ENCODE data around the gene SFTPB. TPM values are rescaled to one million over a fixed set of nuclear protein-coding genes. Genes with fewer than 3 reads are reported as not detected.

The SFTPB gene
- total RNA-seq, 1 donor from 2014 or later = not detected

- Histone ChIP-seq H3K36me3 (peaks cover 3% of the 10 kb centered on the region), H4K20me1 (ENCODE audit: low read depth) (no peaks in the 10 kb centered on the region), H3K4me2 (no peak overlapping the region), H3K27ac (no peak overlapping the region), H2AFZ (replicated peaks) (no peak overlapping the region), H3K9ac (no peak overlapping the region), H3K79me2 (ENCODE audit: low read depth) (no peaks in the 10 kb centered on the region), H3K27me3 (no peaks in the 10 kb centered on the region), H3K4me1 (no peaks in the 10 kb centered on the region), H3F3A (ENCODE audit: low read depth) (no peaks in the 10 kb centered on the region), H3K9me3 (ENCODE audit: low read depth) (no peaks in the 10 kb centered on the region), H3K4me3 (no peak overlapping the region)
- Mint-ChIP-seq H3K4me1 (no peaks in the 10 kb centered on the region), H3K36me3 (peaks cover 34% of the 10 kb centered on the region), H3K27me3 (ENCODE audit: insufficient read depth, low read depth) (peaks cover 2% of the 10 kb centered on the region), H3K4me3 (no peak overlapping the region), H3K9me3 (no peaks in the 10 kb centered on the region), H3K27ac (no peak overlapping the region)
- TF ChIP-seq CTCF (IDR thresholded peaks at IDR 0.05) = no peak
- TF ChIP-seq EZH2phosphoT487 (IDR thresholded peaks at IDR 0.05) = no peak
- TF ChIP-seq EZH2 (IDR thresholded peaks at IDR 0.05) = no peak
- DNase-seq (ENCODE audit: low spot score) = no peak
Measured at GRCh38 chr2:85649201-85650190, 18.5 kb downstream of the SFTPB start.

- Histone ChIP-seq H3K4me1 (no peaks in the 10 kb centered on the region), H4K20me1 (ENCODE audit: low read depth) (peaks cover 3% of the 10 kb centered on the region), H3K79me2 (ENCODE audit: low read depth) (no peaks in the 10 kb centered on the region), H3K9ac (no peak overlapping the region), H3K36me3 (peaks cover 3% of the 10 kb centered on the region), H3K9me3 (ENCODE audit: low read depth) (no peaks in the 10 kb centered on the region), H3K4me2 (no peak overlapping the region), H3K27ac (no peak overlapping the region), H3F3A (ENCODE audit: low read depth) (no peaks in the 10 kb centered on the region), H3K27me3 (no peaks in the 10 kb centered on the region), H3K4me3 (no peak overlapping the region), H2AFZ (replicated peaks) (no peak overlapping the region)
- Mint-ChIP-seq H3K36me3 (peaks cover 30% of the 10 kb centered on the region), H3K27ac (no peak overlapping the region), H3K4me1 (no peaks in the 10 kb centered on the region), H3K9me3 (no peaks in the 10 kb centered on the region), H3K4me3 (no peak overlapping the region), H3K27me3 (ENCODE audit: insufficient read depth, low read depth) (peaks cover 2% of the 10 kb centered on the region)
- peak; percentile 38 for TF ChIP-seq CTCF (IDR thresholded peaks at IDR 0.05)
- TF ChIP-seq EZH2 (IDR thresholded peaks at IDR 0.05) = no peak
- peak; percentile 18 for DNase-seq (ENCODE audit: low spot score)
Measured at GRCh38 chr2:85648619-85649018, 19.4 kb downstream of the SFTPB start.

GRCh38 chr2:85647823-85648526 lies 20.0 kb downstream of the SFTPB start:
- H2AFZ ChIP-seq (replicated peaks) = no peak overlapping the region
- no peaks in the 10 kb centered on the region for H3K27me3 ChIP-seq
- H3K4me3 Mint-ChIP-seq = no peak overlapping the region
- peaks cover 5% of the 10 kb centered on the region for H4K20me1 ChIP-seq (ENCODE audit: low read depth)
- H3K79me2 ChIP-seq (ENCODE audit: low read depth) = no peaks in the 10 kb centered on the region
- no peaks in the 10 kb centered on the region for H3K9me3 Mint-ChIP-seq
- no peak overlapping the region for H3K4me2 ChIP-seq
- DNase-seq (ENCODE audit: low spot score) = no peak
- peaks cover 29% of the 10 kb centered on the region for H3K36me3 Mint-ChIP-seq
- H3K27ac Mint-ChIP-seq = no peak overlapping the region
- no peaks in the 10 kb centered on the region for H3F3A ChIP-seq (ENCODE audit: low read depth)
- no peaks in the 10 kb centered on the region for H3K4me1 Mint-ChIP-seq
- peaks cover 3% of the 10 kb centered on the region for H3K36me3 ChIP-seq
- no peak overlapping the region for H3K27ac ChIP-seq
- TF ChIP-seq EZH2phosphoT487 (IDR thresholded peaks at IDR 0.05) (no peak), EZH2 (IDR thresholded peaks at IDR 0.05) (no peak), CTCF (IDR thresholded peaks at IDR 0.05) (no peak)
- no peak overlapping the region for H3K4me3 ChIP-seq
- peaks cover 2% of the 10 kb centered on the region for H3K27me3 Mint-ChIP-seq (ENCODE audit: insufficient read depth, low read depth)
- H3K4me1 ChIP-seq = no peaks in the 10 kb centered on the region
- H3K9me3 ChIP-seq (ENCODE audit: low read depth) = no peaks in the 10 kb centered on the region
- H3K9ac ChIP-seq = no peak overlapping the region
